D721Med (cell line): Measurements from ENCODE around the gene MS4A18.
"Not testable (repeated sequence)": the region's sequence is repeated elsewhere in the genome, so short reads cannot be mapped to it uniquely, and the experiment has no call there.

Source experiments
- DNase-seq: peaks from one replicate; pipeline ENCODE4 v3.0.0; 2011; ENCODE audit warnings: low spot score; ENCODE audit not compliant: insufficient read length
- FAIRE-seq: peaks from 2 replicates; lab custom pipeline; 2011; peaks lifted over from hg19 to GRCh38; lab: Jason Lieb, UNC
- TF ChIP-seq, protein P1 (sequence below): IDR thresholded peaks from 2 replicates; pipeline ENCODE4 v1.5.1; 2012; ENCODE audit warnings: mild to moderate bottlenecking, control low read depth; ENCODE audit not compliant: insufficient read depth; ENCODE audit errors: missing control alignments

MS4A18 gene

DNA sequence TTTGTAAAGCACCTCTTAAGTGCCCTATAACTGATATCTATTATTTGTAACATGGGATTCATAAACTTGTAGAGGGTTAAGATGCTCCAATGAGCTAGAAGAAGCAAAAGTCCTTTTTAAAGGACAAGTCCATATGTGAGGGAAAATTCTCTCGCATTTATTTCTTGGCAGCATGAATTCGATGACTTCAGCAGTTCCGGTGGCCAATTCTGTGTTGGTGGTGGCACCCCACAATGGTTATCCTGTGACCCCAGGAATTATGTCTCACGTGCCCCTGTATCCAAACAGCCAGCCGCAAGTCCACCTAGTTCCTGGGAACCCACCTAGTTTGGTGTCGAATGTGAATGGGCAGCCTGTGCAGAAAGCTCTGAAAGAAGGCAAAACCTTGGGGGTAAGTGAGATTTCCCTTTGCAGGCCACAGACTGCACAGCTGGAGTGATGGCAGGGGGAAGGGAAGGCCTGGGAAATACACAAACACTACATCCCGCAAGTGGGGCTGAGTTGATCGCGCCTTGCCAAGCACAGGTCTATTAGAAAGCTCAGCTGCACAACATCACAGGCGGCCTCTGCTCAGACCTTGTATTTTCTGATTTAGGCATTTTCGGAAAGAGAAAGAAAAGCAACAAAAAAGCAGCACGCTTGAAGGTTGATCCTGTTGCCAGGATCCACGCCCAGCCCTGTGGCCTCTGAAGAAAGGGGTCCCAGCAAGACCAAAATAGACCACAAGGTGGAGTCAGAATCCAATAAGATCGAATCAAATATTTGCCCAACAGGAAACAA, 23.6 kb upstream of the MS4A18 start:
- no peak for FAIRE-seq
- TF ChIP-seq, protein P1, sequence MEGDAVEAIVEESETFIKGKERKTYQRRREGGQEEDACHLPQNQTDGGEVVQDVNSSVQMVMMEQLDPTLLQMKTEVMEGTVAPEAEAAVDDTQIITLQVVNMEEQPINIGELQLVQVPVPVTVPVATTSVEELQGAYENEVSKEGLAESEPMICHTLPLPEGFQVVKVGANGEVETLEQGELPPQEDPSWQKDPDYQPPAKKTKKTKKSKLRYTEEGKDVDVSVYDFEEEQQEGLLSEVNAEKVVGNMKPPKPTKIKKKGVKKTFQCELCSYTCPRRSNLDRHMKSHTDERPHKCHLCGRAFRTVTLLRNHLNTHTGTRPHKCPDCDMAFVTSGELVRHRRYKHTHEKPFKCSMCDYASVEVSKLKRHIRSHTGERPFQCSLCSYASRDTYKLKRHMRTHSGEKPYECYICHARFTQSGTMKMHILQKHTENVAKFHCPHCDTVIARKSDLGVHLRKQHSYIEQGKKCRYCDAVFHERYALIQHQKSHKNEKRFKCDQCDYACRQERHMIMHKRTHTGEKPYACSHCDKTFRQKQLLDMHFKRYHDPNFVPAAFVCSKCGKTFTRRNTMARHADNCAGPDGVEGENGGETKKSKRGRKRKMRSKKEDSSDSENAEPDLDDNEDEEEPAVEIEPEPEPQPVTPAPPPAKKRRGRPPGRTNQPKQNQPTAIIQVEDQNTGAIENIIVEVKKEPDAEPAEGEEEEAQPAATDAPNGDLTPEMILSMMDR: peak; percentile 37
- no peak for DNase-seq

- TF ChIP-seq, protein P1: no peak
- FAIRE-seq (no peak), DNase-seq (no peak)
Observed at GRCh38 chr11:60701469-60701818, 23.1 kb upstream of the MS4A18 start.

- TF ChIP-seq, protein P1: no peak
- FAIRE-seq (no peak), DNase-seq (no peak)
Observed at GRCh38 chr11:60703374-60703773, 21.1 kb upstream of the MS4A18 start.

DNA sequence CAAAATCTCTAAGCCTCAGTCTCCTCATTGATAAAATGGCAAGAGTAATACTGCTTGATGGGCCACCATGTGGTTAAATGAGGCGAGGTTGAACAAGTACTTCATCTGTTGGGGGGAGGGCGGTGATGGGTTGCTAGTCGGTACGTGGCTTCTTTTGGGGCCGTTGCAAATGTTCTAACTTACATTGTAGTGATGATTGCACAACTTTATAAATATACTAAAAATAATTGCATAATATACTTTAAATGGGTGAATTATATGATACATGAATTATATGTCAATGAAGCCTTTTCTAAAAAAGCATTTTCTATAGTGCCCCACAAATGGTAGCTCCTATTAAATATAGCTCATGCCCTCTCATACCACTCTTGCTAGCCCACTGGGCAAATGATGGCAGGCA, 18.6 kb upstream of the MS4A18 start:
- FAIRE-seq (no peak), DNase-seq (no peak)
- TF ChIP-seq, protein P1: no peak

DNA sequence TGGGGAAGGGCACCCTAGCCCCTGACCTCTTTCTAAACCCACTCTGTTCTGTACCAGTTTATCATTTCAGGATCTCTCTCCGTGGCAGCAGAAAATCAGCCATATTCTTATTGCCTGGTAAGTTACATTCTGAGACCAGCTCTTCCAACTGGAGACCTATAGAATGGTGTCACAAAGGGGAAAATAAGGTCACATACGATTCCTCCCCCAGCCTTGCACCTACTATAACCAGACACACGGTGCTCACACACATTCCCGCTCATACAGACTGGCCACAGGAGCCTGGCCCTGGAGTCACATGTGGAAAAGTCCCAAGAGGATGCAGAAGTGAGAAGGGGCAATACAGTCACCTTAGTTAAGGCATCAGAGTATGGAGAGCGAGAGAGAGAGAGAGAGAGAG, 17.6 kb upstream of the MS4A18 start:
- no peak for FAIRE-seq
- DNase-seq: no peak
- TF ChIP-seq, protein P1: no peak

- FAIRE-seq (no peak), DNase-seq (no peak)
- TF ChIP-seq, protein P1: no peak
Observed at GRCh38 chr11:60710482-60710881, 14.0 kb upstream of the MS4A18 start.

- FAIRE-seq (no peak), DNase-seq (no peak)
- TF ChIP-seq, protein P1: no peak
Observed at GRCh38 chr11:60711276-60711675, 13.2 kb upstream of the MS4A18 start.

DNA sequence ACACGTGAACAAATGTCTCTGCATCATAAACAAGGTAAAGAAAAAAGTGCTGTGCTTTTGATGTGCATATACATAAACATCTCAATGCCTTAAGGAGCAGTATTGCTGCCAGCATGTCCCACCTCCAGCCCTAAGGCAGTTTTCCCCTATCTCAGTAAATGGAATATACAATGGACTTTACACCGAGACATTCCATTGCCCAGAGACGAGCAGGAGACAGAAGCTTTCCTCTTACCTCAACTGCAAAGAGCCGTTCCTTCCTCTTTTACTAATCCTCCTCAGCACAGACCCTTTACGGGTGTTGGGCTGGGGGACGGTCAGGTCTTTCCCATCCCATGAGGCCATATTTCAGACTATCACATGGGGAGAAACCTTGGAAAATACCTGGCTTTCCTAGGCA, 11.1 kb upstream of the MS4A18 start:
- not testable (repeated sequence) for FAIRE-seq, DNase-seq
